ENCODE data around the gene CORO6. TPM values are rescaled to one million over a fixed set of nuclear protein-coding genes. Genes with fewer than 3 reads are reported as not detected.

Gene CORO6
- total and polyA plus RNA-seq, 10 of the 15 experiments (the other 5 are each of a cell fraction or from before 2014, with no cell fraction given) = 0.26 to 5.0 (median 1.7) TPM; not detected in 1

DNA sequence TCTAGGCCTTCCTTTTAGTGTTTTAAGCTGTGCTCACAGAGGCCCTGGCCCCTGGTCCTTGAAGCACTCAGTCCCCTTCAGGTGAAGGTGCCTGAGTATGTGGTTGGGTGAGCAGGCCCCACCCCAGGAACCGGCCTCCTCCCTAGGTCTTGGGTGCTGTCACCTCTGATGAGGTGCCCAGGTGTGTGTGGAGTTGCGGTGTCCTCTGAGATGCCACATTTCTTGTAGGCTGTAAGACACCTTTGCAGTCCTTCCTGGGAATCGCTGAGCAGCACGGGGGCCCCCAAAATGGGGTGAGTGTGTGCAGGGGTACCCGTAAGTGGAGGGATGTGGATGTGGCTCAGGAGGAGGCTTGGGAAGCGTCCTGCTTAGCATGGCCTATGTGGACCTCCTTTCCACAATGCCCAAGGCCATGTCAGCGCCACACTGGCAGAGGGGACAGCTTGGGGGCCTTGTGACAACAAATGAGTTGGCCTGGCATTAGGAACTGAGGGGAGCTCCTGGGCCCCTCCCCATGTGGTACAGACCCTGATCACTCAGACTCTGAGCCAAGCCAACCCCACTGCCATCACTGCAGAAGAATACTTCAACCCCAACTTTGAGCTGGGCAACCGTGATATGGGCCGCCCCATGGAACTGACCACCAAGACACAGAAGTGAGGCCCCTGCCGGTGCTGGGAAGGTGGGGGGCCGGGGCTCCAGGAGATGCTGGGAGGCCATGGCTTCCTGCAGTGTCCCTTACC, 11.2 kb downstream of the CORO6 start:
- ChIA-PET CTCF (interaction anchor here (1.0 kb wide), 1 partner anchor 15 kb away, joined by 3 read pairs; no protein-coding TSS in a partner anchor), SMC1A (ENCODE audit: uncharacterized antibody, unreplicated experiment) (interaction anchor here (0.9 kb wide), 1 partner anchor 30 kb away, joined by 5 read pairs; no protein-coding TSS in a partner anchor), RAD21 (ENCODE audit: unreplicated experiment) (interaction anchor here (0.7 to 0.8 kb wide), 2 partner anchors 20 to 34 kb away, joined by 3 read pairs; no protein-coding TSS in a partner anchor), POLR2A (no interaction called here)
- intact Hi-C loops (cut with micrococcal nuclease; ENCODE audit: unreplicated experiment) = loop anchor here (10.0 kb wide), 2 partner anchors 77 to 323 kb away; partner anchors contain the start of gene SSH2
- DNase-seq (ENCODE audit: low read depth, low spot score) (no peak), FAIRE-seq (no peak), ATAC-seq (no peak)
- BruUV-seq (replicated peaks) = no TSS peak
- Histone ChIP-seq H3K4me1 (ENCODE audit: control insufficient read depth, insufficient read depth, low read length) (peaks cover 22% of the 10 kb centered on the region), H3K9me3 (replicated peaks; ENCODE audit: control insufficient read depth, insufficient read depth, low read length) (no peaks in the 10 kb centered on the region; the same call in 2 of the 3 replicates), H3K27me3 (replicated peaks in 1 of 2; ENCODE audit: control insufficient read depth in 2 of 2, insufficient read depth in 2 of 2, low read length in 1 of 2) (peaks cover 3% of the 10 kb centered on the region in 2 experiments; a peak in 3 of 4 replicates), H3K36me3 (ENCODE audit: control insufficient read depth in 2 of 2, insufficient read depth in 2 of 2, low read length in 1 of 2) (no peaks in the 10 kb centered on the region), H3K4me3 (no peak overlapping the region), H4K20me1 (ENCODE audit: control insufficient read depth, insufficient read depth) (no peaks in the 10 kb centered on the region), H3K27ac (ENCODE audit: control insufficient read depth, insufficient read depth) (no peak overlapping the region), H3K4me2 (ENCODE audit: control insufficient read depth, insufficient read depth) (no peak overlapping the region), H2AFZ (ENCODE audit: control insufficient read depth, low read depth, low read length) (no peak overlapping the region), H3K79me2 (ENCODE audit: control insufficient read depth, insufficient read depth, low read length) (no peaks in the 10 kb centered on the region), H3K9ac (ENCODE audit: control insufficient read depth, insufficient read depth, low read length) (no peak overlapping the region)
- in situ Hi-C loops (cut with MboI) = no loop called here
- WGBS (ENCODE audit: insufficient coverage, insufficient replicate concordance, low lambda C conversion rate, missing lambda C conversion rate) = 71% methylated on average over 11 of the region's 11 CpGs
- TF ChIP-seq, protein P1, sequence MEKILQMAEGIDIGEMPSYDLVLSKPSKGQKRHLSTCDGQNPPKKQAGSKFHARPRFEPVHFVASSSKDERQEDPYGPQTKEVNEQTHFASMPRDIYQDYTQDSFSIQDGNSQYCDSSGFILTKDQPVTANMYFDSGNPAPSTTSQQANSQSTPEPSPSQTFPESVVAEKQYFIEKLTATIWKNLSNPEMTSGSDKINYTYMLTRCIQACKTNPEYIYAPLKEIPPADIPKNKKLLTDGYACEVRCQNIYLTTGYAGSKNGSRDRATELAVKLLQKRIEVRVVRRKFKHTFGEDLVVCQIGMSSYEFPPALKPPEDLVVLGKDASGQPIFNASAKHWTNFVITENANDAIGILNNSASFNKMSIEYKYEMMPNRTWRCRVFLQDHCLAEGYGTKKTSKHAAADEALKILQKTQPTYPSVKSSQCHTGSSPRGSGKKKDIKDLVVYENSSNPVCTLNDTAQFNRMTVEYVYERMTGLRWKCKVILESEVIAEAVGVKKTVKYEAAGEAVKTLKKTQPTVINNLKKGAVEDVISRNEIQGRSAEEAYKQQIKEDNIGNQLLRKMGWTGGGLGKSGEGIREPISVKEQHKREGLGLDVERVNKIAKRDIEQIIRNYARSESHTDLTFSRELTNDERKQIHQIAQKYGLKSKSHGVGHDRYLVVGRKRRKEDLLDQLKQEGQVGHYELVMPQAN (conservative IDR thresholded peaks at IDR 0.05) = no peak
- TF ChIP-seq KLF5 (IDR thresholded peaks at IDR 0.05; ENCODE audit: partially characterized antibody) = no peak
- TF ChIP-seq FOS (IDR thresholded peaks at IDR 0.05; ENCODE audit: borderline replicate concordance, extremely low read depth, insufficient read length) = no peak
- no peak for TF ChIP-seq HDAC6 (IDR thresholded peaks at IDR 0.05; ENCODE audit: unreplicated experiment)
- no peak for TF ChIP-seq TARDBP (IDR thresholded peaks at IDR 0.05; ENCODE audit: borderline replicate concordance)
- no peak for TF ChIP-seq TCF3 (IDR thresholded peaks at IDR 0.05; ENCODE audit: borderline replicate concordance, insufficient read depth, low read depth, low read length)
- TF ChIP-seq, protein P2, sequence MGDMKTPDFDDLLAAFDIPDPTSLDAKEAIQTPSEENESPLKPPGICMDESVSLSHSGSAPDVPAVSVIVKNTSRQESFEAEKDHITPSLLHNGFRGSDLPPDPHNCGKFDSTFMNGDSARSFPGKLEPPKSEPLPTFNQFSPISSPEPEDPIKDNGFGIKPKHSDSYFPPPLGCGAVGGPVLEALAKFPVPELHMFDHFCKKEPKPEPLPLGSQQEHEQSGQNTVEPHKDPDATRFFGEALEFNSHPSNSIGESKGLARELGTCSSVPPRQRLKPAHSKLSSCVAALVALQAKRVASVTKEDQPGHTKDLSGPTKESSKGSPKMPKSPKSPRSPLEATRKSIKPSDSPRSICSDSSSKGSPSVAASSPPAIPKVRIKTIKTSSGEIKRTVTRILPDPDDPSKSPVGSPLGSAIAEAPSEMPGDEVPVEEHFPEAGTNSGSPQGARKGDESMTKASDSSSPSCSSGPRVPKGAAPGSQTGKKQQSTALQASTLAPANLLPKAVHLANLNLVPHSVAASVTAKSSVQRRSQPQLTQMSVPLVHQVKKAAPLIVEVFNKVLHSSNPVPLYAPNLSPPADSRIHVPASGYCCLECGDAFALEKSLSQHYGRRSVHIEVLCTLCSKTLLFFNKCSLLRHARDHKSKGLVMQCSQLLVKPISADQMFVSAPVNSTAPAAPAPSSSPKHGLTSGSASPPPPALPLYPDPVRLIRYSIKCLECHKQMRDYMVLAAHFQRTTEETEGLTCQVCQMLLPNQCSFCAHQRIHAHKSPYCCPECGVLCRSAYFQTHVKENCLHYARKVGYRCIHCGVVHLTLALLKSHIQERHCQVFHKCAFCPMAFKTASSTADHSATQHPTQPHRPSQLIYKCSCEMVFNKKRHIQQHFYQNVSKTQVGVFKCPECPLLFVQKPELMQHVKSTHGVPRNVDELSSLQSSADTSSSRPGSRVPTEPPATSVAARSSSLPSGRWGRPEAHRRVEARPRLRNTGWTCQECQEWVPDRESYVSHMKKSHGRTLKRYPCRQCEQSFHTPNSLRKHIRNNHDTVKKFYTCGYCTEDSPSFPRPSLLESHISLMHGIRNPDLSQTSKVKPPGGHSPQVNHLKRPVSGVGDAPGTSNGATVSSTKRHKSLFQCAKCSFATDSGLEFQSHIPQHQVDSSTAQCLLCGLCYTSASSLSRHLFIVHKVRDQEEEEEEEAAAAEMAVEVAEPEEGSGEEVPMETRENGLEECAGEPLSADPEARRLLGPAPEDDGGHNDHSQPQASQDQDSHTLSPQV (IDR thresholded peaks at IDR 0.05) = no peak
- no peak for TF ChIP-seq LARP7 (IDR thresholded peaks at IDR 0.05)
- TF ChIP-seq MEF2B (IDR thresholded peaks at IDR 0.05; ENCODE audit: partially characterized antibody, poor library complexity, severe bottlenecking) = no peak
- TF ChIP-seq SRF (IDR thresholded peaks at IDR 0.05; ENCODE audit: low read depth in 2 of 2, low read length in 2 of 2) = no peak
- TF ChIP-seq DPF2 (IDR thresholded peaks at IDR 0.05) = no peak
- TF ChIP-seq MTA3 (IDR thresholded peaks at IDR 0.05; ENCODE audit: borderline replicate concordance, low read length) = no peak
- TF ChIP-seq GABPA (IDR thresholded peaks at IDR 0.05; ENCODE audit: low read depth) = no peak
